Measurements from ENCODE around the gene GFPT1.
"Not testable (repeated sequence)": the region's sequence is repeated elsewhere in the genome, so short reads cannot be mapped to it uniquely, and the experiment has no call there.

The GFPT1 gene

GRCh38 chr2:69384618-69385081 lies 2.4 kb downstream of the GFPT1 start:
- DNase-seq (ENCODE audit: low read depth in 1 of 2, low spot score in 1 of 2): no peak

- no peak for DNase-seq (ENCODE audit: low read depth in 1 of 2, low spot score in 1 of 2)
Measured at GRCh38 chr2:69383176-69383812, 3.7 kb downstream of the GFPT1 start.

GRCh38 chr2:69382547-69382946 lies 4.5 kb downstream of the GFPT1 start:
- no peak for DNase-seq (ENCODE audit: low read depth in 1 of 2, low spot score in 1 of 2)

GRCh38 chr2:69381337-69381737 lies 5.7 kb downstream of the GFPT1 start:
- DNase-seq (ENCODE audit: low read depth in 1 of 2, low spot score in 1 of 2): no peak

GRCh38 chr2:69380072-69380917 lies 6.7 kb downstream of the GFPT1 start:
- DNase-seq (ENCODE audit: low read depth in 1 of 2, low spot score in 1 of 2): no peak

GRCh38 chr2:69376403-69376802 lies 10.6 kb downstream of the GFPT1 start:
- DNase-seq (ENCODE audit: low read depth in 1 of 2, low spot score in 1 of 2): no peak

GRCh38 chr2:69375494-69376353 lies 11.3 kb downstream of the GFPT1 start:
- no peak for DNase-seq (ENCODE audit: low read depth in 1 of 2, low spot score in 1 of 2)

GRCh38 chr2:69372767-69373166 lies 14.3 kb downstream of the GFPT1 start:
- DNase-seq (ENCODE audit: low read depth in 1 of 2, low spot score in 1 of 2): no peak

GRCh38 chr2:69369802-69370201 lies 17.2 kb downstream of the GFPT1 start:
- no peak for DNase-seq (ENCODE audit: low read depth in 1 of 2, low spot score in 1 of 2)

- no peak for DNase-seq (ENCODE audit: low read depth in 1 of 2, low spot score in 1 of 2)
Measured at GRCh38 chr2:69368588-69368987, 18.4 kb downstream of the GFPT1 start.

- DNase-seq (ENCODE audit: low read depth in 1 of 2, low spot score in 1 of 2): no peak
Measured at GRCh38 chr2:69359371-69359770, 27.7 kb downstream of the GFPT1 start.

GRCh38 chr2:69358914-69359313 lies 28.1 kb downstream of the GFPT1 start:
- DNase-seq (ENCODE audit: low read depth in 1 of 2, low spot score in 1 of 2): no peak

- no peak for DNase-seq (ENCODE audit: low read depth in 1 of 2, low spot score in 1 of 2)
Measured at GRCh38 chr2:69356471-69356870, 30.6 kb downstream of the GFPT1 start.

- not testable (repeated sequence) for DNase-seq (ENCODE audit: low read depth in 1 of 2, low spot score in 1 of 2)
Measured at GRCh38 chr2:69354976-69355375, 32.1 kb downstream of the GFPT1 start.

- no peak for DNase-seq (ENCODE audit: low read depth in 1 of 2, low spot score in 1 of 2)
Measured at GRCh38 chr2:69353360-69353759, 33.7 kb downstream of the GFPT1 start.

GRCh38 chr2:69348781-69349180 lies 38.2 kb downstream of the GFPT1 start:
- no peak for DNase-seq (ENCODE audit: low read depth in 1 of 2, low spot score in 1 of 2)

- DNase-seq (ENCODE audit: low read depth in 1 of 2, low spot score in 1 of 2): no peak
Measured at GRCh38 chr2:69345434-69345833, 41.6 kb downstream of the GFPT1 start.

GRCh38 chr2:69344305-69344704 lies 42.7 kb downstream of the GFPT1 start:
- DNase-seq (ENCODE audit: low read depth in 1 of 2, low spot score in 1 of 2): no peak

- no peak for DNase-seq (ENCODE audit: low read depth in 1 of 2, low spot score in 1 of 2)
Measured at GRCh38 chr2:69340101-69340775, 46.8 kb downstream of the GFPT1 start.

- DNase-seq (ENCODE audit: low read depth in 1 of 2, low spot score in 1 of 2): no peak
Measured at GRCh38 chr2:69335311-69335710, 51.7 kb downstream of the GFPT1 start.

GRCh38 chr2:69333352-69333751 lies 53.7 kb downstream of the GFPT1 start:
- DNase-seq (ENCODE audit: low read depth in 1 of 2, low spot score in 1 of 2): no peak

Data from activated CD4-positive, alpha-beta T cell treated with anti-CD3 and anti-CD28 coated beads, Interleukin-2, amount 50 U/mL, for 24 hours (primary cell).